ENCODE results near the gene CAMTA1.

GRCh38 chr1:7501084-7501491 lies 715.8 kb downstream of the CAMTA1 start:
- TF ChIP-seq CTCF (IDR thresholded peaks at IDR 0.05) (no peak), EZH2 (IDR thresholded peaks at IDR 0.05) (no peak), EZH2phosphoT487 (IDR thresholded peaks at IDR 0.05) (no peak)

All from neural progenitor cell (in vitro differentiated cells).